Activated naive CD8-positive, alpha-beta T cell (primary cell): Measurements from ENCODE around the gene SPEM1.

ENCODE experiments used
- H3K27ac Mint-ChIP-seq: one replicate; pipeline ENCODE4 v1.8.0; 2021; ENCODE audit warnings: mixed read lengths
- H3K27me3 Mint-ChIP-seq: one replicate; pipeline ENCODE4 v1.8.0; 2021; ENCODE audit warnings: mixed read lengths
- H3K36me3 Mint-ChIP-seq: one replicate; pipeline ENCODE4 v1.8.0; 2021; ENCODE audit warnings: mixed read lengths
- H3K4me1 Mint-ChIP-seq: one replicate; pipeline ENCODE4 v1.8.0; 2021; ENCODE audit warnings: low read depth, mixed read lengths
- H3K4me3 Mint-ChIP-seq: one replicate; pipeline ENCODE4 v1.8.0; 2021; ENCODE audit warnings: mild to moderate bottlenecking, mixed read lengths
- H3K9me3 Mint-ChIP-seq: one replicate; pipeline ENCODE4 v1.8.0; 2021; ENCODE audit warnings: low read depth, mixed read lengths

SPEM1 gene

GRCh38 chr17:7392696-7393612 lies 27.2 kb upstream of the SPEM1 start:
- Mint-ChIP-seq H3K4me1 (peaks cover 28% of the 10 kb centered on the region), H3K27me3 (no peaks in the 10 kb centered on the region), H3K9me3 (no peaks in the 10 kb centered on the region), H3K27ac (peak overlapping the region; percentile 68), H3K4me3 (peak overlapping the region; percentile 92), H3K36me3 (no peaks in the 10 kb centered on the region)

DNA sequence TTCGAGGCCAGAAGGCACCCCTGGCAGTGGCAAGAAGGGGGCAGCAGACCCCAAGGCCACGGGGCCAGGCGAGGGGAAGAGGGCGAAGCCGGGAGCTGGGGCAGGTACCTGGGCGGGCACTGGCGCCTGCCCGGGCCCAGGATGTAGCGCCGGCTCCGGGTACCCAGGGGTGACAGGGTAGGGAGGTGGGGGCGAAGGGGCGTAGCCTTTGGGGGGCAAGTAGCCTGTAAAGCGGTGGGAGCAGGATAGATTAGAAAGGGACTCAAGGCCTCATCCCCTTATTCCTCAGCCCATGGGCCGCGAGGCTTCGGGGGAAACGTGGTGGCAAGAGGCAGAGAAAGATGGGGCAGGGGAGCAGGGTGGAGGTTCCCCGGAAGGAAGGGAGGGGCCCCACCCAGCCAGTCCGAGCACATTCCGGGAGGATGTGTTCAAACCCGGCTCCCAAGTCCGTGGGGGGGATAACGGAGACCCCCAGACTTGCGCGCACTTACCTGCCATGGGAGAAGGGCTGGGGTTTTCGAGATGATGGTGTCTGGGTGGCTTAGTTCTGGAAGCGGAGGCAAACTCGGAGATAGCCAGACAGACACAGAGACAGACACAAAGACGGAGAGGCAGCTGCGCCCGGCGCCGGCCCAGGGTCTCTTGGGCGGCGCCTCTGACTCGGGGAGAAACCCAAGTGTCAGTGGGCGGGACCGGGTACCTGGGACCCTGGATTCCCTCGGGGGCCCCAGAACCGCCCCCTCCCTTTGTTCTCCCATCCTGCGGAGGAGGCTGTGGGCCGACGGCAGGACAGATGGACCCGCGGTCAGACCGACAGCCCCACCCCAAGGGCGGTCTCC lies 26.3 kb upstream of the SPEM1 start:
- H3K27ac Mint-ChIP-seq: peak overlapping the region; percentile 87
- peaks cover 28% of the 10 kb centered on the region for H3K4me1 Mint-ChIP-seq
- no peaks in the 10 kb centered on the region for H3K36me3 Mint-ChIP-seq
- H3K4me3 Mint-ChIP-seq: peak overlapping the region; percentile 92
- H3K27me3 Mint-ChIP-seq: no peaks in the 10 kb centered on the region
- no peaks in the 10 kb centered on the region for H3K9me3 Mint-ChIP-seq

DNA sequence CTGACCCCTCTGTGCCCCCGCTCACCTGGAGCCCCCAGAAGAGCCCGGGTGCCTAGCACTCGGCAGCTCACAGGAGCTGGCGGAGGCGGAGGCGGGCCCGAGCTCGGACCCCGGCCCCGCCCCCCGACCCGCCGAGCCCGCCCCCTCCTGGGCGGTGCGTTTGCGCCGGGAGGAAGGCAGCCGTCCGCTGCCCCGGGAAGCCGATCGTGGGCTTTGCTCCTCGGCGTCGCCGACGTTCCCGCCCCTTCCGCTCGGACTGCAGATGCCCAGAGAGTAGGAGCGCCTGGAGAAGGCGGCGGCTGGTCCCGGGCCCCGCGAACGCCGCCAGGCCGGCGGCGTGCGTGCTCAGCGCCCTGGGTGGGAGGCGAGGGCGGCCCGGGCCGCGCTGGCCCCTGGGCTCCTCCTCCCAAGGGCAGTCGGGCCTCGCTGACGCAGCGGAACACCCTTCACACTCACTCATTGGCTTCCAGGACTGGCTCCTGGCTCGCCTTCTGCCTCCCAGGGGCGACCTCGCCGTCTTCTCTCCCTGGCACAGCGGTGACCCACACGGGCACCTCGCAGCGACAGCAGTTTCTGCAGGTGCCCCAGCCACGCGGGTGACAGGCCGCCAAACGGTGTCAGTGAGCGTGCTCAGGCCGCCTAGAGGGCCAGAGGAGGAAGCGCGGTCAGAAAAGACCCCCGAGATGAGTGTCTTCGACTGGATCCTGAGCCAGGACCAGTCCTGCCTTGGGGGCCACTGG lies 25.5 kb upstream of the SPEM1 start, which contains the start of gene PLSCR3:
TSS of gene PLSCR3 (minus strand) at position 74 of the 740 bp plus-strand sequence. CDS start 415 bp downstream, outside the sequence.
- no peaks in the 10 kb centered on the region for H3K27me3 Mint-ChIP-seq
- peak within 1 kb of the TSS; percentile 93 for H3K4me3 Mint-ChIP-seq
- no peaks in the 10 kb centered on the region for H3K9me3 Mint-ChIP-seq
- no peaks in the 10 kb centered on the region for H3K36me3 Mint-ChIP-seq
- peaks cover 26% of the 10 kb centered on the region for H3K4me1 Mint-ChIP-seq
- H3K27ac Mint-ChIP-seq: peak within 1 kb of the TSS; percentile 95

DNA sequence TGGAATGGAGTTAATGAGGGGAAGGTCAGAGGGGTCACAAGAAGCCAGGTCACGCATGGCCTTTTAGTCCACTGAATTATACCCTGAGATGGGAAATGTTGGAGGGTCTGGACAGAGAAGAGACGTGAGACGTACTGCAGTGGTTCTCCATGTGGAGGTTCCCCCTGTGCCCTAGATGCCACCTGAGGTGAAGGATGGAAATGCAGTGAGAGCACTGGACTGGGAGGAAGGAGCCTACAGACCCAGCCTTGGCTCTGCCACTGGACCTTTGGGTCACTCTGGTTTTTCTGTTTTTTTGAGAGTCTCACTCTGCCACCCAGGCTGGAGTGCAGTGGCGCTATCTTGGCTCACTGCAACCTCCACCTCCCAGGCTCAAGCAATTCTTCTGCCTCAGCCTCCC lies 24.0 kb upstream of the SPEM1 start:
- peaks cover 21% of the 10 kb centered on the region for H3K4me1 Mint-ChIP-seq
- no peaks in the 10 kb centered on the region for H3K27me3 Mint-ChIP-seq
- no peaks in the 10 kb centered on the region for H3K36me3 Mint-ChIP-seq
- peak overlapping the region; percentile 50 for H3K27ac Mint-ChIP-seq
- H3K4me3 Mint-ChIP-seq: peak overlapping the region; percentile 52
- no peaks in the 10 kb centered on the region for H3K9me3 Mint-ChIP-seq

DNA sequence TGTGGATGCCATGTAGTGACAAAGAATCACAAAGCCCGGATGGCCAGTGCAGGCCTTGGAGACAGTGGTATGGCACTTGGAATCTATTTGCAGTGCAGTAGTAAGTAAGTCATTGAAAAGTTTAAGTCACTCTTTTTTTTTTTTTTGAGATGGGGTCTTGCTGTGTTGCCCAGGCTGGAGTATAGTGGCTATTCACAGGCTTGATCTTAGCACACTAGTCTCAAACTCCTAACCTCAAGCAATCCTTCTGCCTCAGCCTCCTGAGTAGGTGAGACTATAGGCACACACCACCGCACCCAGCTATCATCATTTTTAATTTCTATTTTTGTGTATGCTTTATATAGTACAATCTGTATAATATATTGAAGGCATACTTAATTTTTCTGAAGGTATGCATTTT lies 21.5 kb upstream of the SPEM1 start:
- H3K36me3 Mint-ChIP-seq: peaks cover 2% of the 10 kb centered on the region
- H3K27me3 Mint-ChIP-seq: no peaks in the 10 kb centered on the region
- H3K27ac Mint-ChIP-seq: no peak overlapping the region
- no peaks in the 10 kb centered on the region for H3K9me3 Mint-ChIP-seq
- H3K4me1 Mint-ChIP-seq: peaks cover 16% of the 10 kb centered on the region
- H3K4me3 Mint-ChIP-seq: no peak overlapping the region

- H3K27me3 Mint-ChIP-seq: no peaks in the 10 kb centered on the region
- H3K27ac Mint-ChIP-seq: peak overlapping the region; percentile 54
- H3K36me3 Mint-ChIP-seq: peaks cover 2% of the 10 kb centered on the region
- H3K9me3 Mint-ChIP-seq: no peaks in the 10 kb centered on the region
- peaks cover 18% of the 10 kb centered on the region for H3K4me1 Mint-ChIP-seq
- peak overlapping the region; percentile 95 for H3K4me3 Mint-ChIP-seq
Observed at GRCh38 chr17:7403043-7403726, 16.9 kb upstream of the SPEM1 start.

GRCh38 chr17:7403727-7403976 lies 16.5 kb upstream of the SPEM1 start:
- Mint-ChIP-seq H3K9me3 (no peaks in the 10 kb centered on the region), H3K27ac (peak overlapping the region; percentile 89), H3K4me3 (peak overlapping the region; percentile 95), H3K36me3 (peaks cover 2% of the 10 kb centered on the region), H3K27me3 (no peaks in the 10 kb centered on the region), H3K4me1 (peaks cover 18% of the 10 kb centered on the region)

- Mint-ChIP-seq H3K36me3 (peaks cover 2% of the 10 kb centered on the region), H3K4me3 (peak within 1 kb of the TSS; percentile 95), H3K27ac (peak within 1 kb of the TSS; percentile 89), H3K27me3 (no peaks in the 10 kb centered on the region), H3K9me3 (no peaks in the 10 kb centered on the region), H3K4me1 (peaks cover 20% of the 10 kb centered on the region)
Observed at GRCh38 chr17:7403977-7404736, 16.0 kb upstream of the SPEM1 start, which contains the start of gene TMEM256. TSS of gene TMEM256 (minus strand) at chr17:7404097. CDS start at chr17:7404084, 13 bp downstream.

DNA sequence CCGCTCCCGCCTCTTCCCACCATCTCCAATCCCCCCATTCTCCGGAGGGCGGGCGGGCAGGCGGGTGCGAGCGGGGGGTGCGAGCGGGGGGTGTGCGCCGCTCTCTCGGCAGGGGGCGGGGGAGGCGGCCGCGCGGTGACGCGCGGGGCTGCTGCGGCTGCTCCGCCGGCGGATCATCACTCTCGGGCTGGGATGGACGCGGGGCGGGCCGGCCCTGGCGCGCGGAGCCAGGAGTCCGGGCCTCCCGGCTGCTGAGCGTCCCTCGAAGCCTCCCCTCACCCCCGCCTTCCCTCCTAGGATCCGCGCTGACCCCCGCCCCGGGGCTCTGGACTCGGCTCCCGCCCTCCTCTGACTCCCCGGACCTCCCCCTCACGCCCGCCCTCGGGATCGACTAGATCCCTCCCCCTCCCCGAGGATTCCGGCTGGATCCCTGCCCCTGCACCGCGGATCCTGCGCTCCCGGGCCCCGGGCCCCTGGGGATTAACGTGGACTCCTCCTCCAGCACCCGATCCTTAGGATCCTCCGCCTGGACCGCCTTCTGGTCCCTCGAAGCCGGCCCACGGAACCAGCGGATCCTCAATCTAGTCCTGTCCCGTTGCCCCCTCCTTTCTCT lies 15.3 kb upstream of the SPEM1 start:
- H3K4me1 Mint-ChIP-seq: peaks cover 20% of the 10 kb centered on the region
- H3K4me3 Mint-ChIP-seq: peak overlapping the region; percentile 95
- no peaks in the 10 kb centered on the region for H3K9me3 Mint-ChIP-seq
- no peaks in the 10 kb centered on the region for H3K27me3 Mint-ChIP-seq
- peaks cover 2% of the 10 kb centered on the region for H3K36me3 Mint-ChIP-seq
- H3K27ac Mint-ChIP-seq: no peak overlapping the region

DNA sequence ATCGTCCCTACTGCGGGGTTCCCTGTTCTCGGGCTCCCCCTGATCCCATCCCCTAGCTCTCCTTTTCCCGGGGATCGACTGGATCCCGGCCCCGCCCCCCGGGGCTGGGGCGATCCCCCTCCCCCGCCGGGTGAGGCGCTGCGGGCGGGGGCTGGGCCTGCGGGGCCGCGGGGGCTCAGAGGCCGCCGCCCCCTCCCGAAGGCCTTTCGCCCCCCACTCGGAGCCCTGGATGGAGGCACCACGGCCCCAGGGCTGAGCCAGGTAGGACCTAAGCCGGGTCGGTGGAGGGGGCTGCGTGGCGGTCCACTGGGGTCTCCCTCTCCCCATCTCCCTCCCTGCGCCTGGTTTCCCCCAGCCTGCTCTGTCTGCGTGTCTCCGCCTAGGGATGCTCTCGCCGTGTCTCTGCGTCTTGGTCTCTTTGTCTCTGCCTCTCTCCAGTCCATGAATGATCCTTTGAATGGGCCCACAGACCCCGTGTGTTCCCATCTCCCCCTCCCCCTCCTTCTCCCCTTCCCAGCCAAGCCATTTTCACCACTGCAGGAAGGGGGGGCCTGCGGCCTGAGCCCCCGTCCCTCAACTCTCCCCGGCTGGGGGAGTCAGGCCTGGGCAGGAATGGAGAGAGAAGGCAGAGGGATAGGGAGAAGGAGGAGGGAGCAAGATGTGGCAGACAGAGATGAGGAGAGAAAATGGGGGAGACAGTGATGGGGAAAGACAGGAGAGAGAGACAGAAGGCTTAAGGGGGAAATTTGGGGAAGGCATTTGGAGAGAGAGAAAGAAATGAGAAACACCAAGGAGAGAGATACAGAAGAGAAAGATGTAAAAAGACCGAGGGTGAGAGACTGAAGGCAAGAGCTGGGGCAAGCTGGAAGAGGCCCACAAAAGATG lies 14.5 kb upstream of the SPEM1 start:
- Mint-ChIP-seq H3K4me1 (peaks cover 20% of the 10 kb centered on the region), H3K27ac (peak overlapping the region; percentile 47), H3K4me3 (peak overlapping the region; percentile 84), H3K36me3 (peaks cover 2% of the 10 kb centered on the region), H3K9me3 (no peaks in the 10 kb centered on the region), H3K27me3 (no peaks in the 10 kb centered on the region)

DNA sequence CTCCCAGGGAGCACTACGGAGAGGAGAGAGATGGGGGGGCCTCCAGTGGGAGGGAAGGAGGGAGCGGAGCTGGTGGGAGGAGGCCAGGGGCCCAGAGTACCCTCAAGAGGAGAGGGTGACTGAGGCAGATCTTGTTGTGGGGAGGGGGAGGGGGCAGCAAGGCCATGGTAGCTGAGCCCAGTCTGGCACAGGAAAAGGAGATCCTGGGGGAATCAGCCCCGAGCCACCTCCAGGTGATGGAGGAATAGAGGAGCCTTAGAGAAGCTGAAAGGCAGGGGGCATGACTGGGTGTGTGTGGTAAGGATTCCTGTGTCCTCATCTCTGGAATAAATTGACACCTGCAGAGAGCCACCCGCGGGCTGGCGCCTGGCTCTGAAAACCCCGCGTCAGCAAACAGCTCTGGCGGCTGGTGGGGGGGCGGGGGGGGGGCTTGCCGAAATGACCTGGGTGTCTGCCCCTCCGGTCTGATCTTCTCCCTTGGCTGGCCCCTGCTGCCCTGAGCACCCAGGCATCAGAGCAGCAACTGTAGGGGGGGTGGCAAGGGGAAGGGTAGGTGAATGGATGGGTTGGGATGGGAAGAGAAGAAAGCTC lies 13.8 kb upstream of the SPEM1 start:
- Mint-ChIP-seq H3K4me3 (peak overlapping the region; percentile 84), H3K27ac (no peak overlapping the region), H3K27me3 (no peaks in the 10 kb centered on the region), H3K9me3 (no peaks in the 10 kb centered on the region), H3K36me3 (peaks cover 2% of the 10 kb centered on the region), H3K4me1 (peaks cover 20% of the 10 kb centered on the region)

GRCh38 chr17:7407082-7407481 lies 13.0 kb upstream of the SPEM1 start:
- no peaks in the 10 kb centered on the region for H3K27me3 Mint-ChIP-seq

More at GRCh38 chr17:7407082-7407481, 13.0 kb upstream of the SPEM1 start:
- H3K27ac Mint-ChIP-seq: no peak overlapping the region
- H3K4me3 Mint-ChIP-seq: no peak overlapping the region
- no peaks in the 10 kb centered on the region for H3K9me3 Mint-ChIP-seq
- H3K4me1 Mint-ChIP-seq: peaks cover 18% of the 10 kb centered on the region
- no peaks in the 10 kb centered on the region for H3K36me3 Mint-ChIP-seq
